ENCODE data around the gene CELA1.

CELA1 gene

GRCh38 chr12:51382173-51382572 is 35.7 kb upstream of the CELA1 start:
- TF ChIP-seq CTCF (IDR thresholded peaks at IDR 0.05; ENCODE audit: borderline replicate concordance, insufficient read depth, low read depth, low read length) = no peak
- no peak overlapping the region for H3K4me3 ChIP-seq (ENCODE audit: low read depth, low read length)

GRCh38 chr12:51381226-51382079 is 35.0 kb upstream of the CELA1 start:
- no peak for TF ChIP-seq CTCF (IDR thresholded peaks at IDR 0.05; ENCODE audit: borderline replicate concordance, insufficient read depth, low read depth, low read length)

GRCh38 chr12:51379571-51379970 is 33.1 kb upstream of the CELA1 start:
- no peak for TF ChIP-seq CTCF (IDR thresholded peaks at IDR 0.05; ENCODE audit: borderline replicate concordance, insufficient read depth, low read depth, low read length)
- H3K4me3 ChIP-seq (ENCODE audit: low read depth, low read length) = no peak overlapping the region

More at GRCh38 chr12:51381226-51382079, 35.0 kb upstream of the CELA1 start:
- no peak overlapping the region for H3K4me3 ChIP-seq (ENCODE audit: low read depth, low read length)

- no peak overlapping the region for H3K4me3 ChIP-seq (ENCODE audit: low read depth, low read length)
- TF ChIP-seq CTCF (IDR thresholded peaks at IDR 0.05; ENCODE audit: borderline replicate concordance, insufficient read depth, low read depth, low read length) = no peak
Measured at GRCh38 chr12:51378749-51379148, 32.3 kb upstream of the CELA1 start.

- TF ChIP-seq CTCF (IDR thresholded peaks at IDR 0.05; ENCODE audit: borderline replicate concordance, insufficient read depth, low read depth, low read length) = no peak
Measured at GRCh38 chr12:51377099-51377984, 30.9 kb upstream of the CELA1 start.

GRCh38 chr12:51374856-51375255 is 28.4 kb upstream of the CELA1 start:
- H3K4me3 ChIP-seq (ENCODE audit: low read depth, low read length) = no peak overlapping the region
- no peak for TF ChIP-seq CTCF (IDR thresholded peaks at IDR 0.05; ENCODE audit: borderline replicate concordance, insufficient read depth, low read depth, low read length)

More at GRCh38 chr12:51377099-51377984, 30.9 kb upstream of the CELA1 start:
- H3K4me3 ChIP-seq (ENCODE audit: low read depth, low read length) = no peak overlapping the region
